ENCODE results near the gene LRRN2. TPM values are rescaled to one million over a fixed set of nuclear protein-coding genes. Genes with fewer than 3 reads are reported as not detected.

Gene LRRN2
- total RNA-seq, 2 donors from 2014 or later: 11.4 to 16.2 TPM

- Mint-ChIP-seq H3K27ac (no peak overlapping the region), H3K4me3 (no peak overlapping the region), H3K36me3 (ENCODE audit: low read depth) (no peaks in the 10 kb centered on the region), H3K9me3 (no peaks in the 10 kb centered on the region), H3K27me3 (ENCODE audit: insufficient read depth) (no peaks in the 10 kb centered on the region), H3K4me1 (peaks cover 9% of the 10 kb centered on the region)
- 88% methylated on average over 3 of the region's 3 CpGs; no CpG with 5 or more reads in 1 of the 2 experiments for WGBS, 2 experiments (ENCODE audit: insufficient coverage in 1 of 2, insufficient read length in 1 of 2)
- TF ChIP-seq CTCF (conservative IDR thresholded peaks at IDR 0.05): no peak
- Histone ChIP-seq H3K4me1 (ENCODE audit: control insufficient read depth, insufficient read depth, low read length) (peaks cover 16% of the 10 kb centered on the region), H3K4me3 (ENCODE audit: low read length) (no peak overlapping the region), H3K9me3 (ENCODE audit: control insufficient read depth, low read length) (no peaks in the 10 kb centered on the region), H3K27ac (ENCODE audit: low read depth, low read length) (no peak overlapping the region), H3K27me3 (ENCODE audit: control insufficient read depth, insufficient read depth, low read length, poor library complexity, severe bottlenecking) (no peaks in the 10 kb centered on the region), H3K9ac (ENCODE audit: extremely low read depth, low read length, poor library complexity, severe bottlenecking) (no peak overlapping the region), H3K36me3 (ENCODE audit: control insufficient read depth, insufficient read depth, low read length) (no peaks in the 10 kb centered on the region)
- DNase-seq: no peak
Observed at GRCh38 chr1:204621396-204621795, 64.1 kb downstream of the LRRN2 start.

- Mint-ChIP-seq H3K27me3 (ENCODE audit: insufficient read depth) (peaks cover 4% of the 10 kb centered on the region), H3K4me1 (peaks cover 5% of the 10 kb centered on the region), H3K9me3 (no peaks in the 10 kb centered on the region), H3K36me3 (ENCODE audit: low read depth) (no peaks in the 10 kb centered on the region), H3K4me3 (no peak overlapping the region), H3K27ac (no peak overlapping the region)
- peak; percentile 60 for TF ChIP-seq CTCF (conservative IDR thresholded peaks at IDR 0.05)
- Histone ChIP-seq H3K27ac (ENCODE audit: low read depth, low read length) (no peak overlapping the region), H3K4me3 (ENCODE audit: low read length) (no peak overlapping the region), H3K36me3 (ENCODE audit: control insufficient read depth, insufficient read depth, low read length) (no peaks in the 10 kb centered on the region), H3K27me3 (ENCODE audit: control insufficient read depth, insufficient read depth, low read length, poor library complexity, severe bottlenecking) (no peaks in the 10 kb centered on the region), H3K4me1 (ENCODE audit: control insufficient read depth, insufficient read depth, low read length) (peaks cover 16% of the 10 kb centered on the region), H3K9me3 (ENCODE audit: control insufficient read depth, low read length) (no peaks in the 10 kb centered on the region), H3K9ac (ENCODE audit: extremely low read depth, low read length, poor library complexity, severe bottlenecking) (no peak overlapping the region)
- DNase-seq: no peak
- WGBS, 2 experiments (ENCODE audit: insufficient coverage in 1 of 2, insufficient read length in 1 of 2): 92 to 95% methylated on average over 10 to 13 of the region's 13 CpGs
Observed at GRCh38 chr1:204619721-204620120, 65.8 kb downstream of the LRRN2 start.

- TF ChIP-seq CTCF (conservative IDR thresholded peaks at IDR 0.05): no peak
- Histone ChIP-seq H3K9me3 (ENCODE audit: control insufficient read depth, low read length) (no peaks in the 10 kb centered on the region), H3K36me3 (ENCODE audit: control insufficient read depth, insufficient read depth, low read length) (no peaks in the 10 kb centered on the region), H3K4me3 (ENCODE audit: low read length) (no peak overlapping the region), H3K27ac (ENCODE audit: low read depth, low read length) (no peak overlapping the region), H3K27me3 (ENCODE audit: control insufficient read depth, insufficient read depth, low read length, poor library complexity, severe bottlenecking) (no peaks in the 10 kb centered on the region), H3K9ac (ENCODE audit: extremely low read depth, low read length, poor library complexity, severe bottlenecking) (no peak overlapping the region), H3K4me1 (ENCODE audit: control insufficient read depth, insufficient read depth, low read length) (peaks cover 6% of the 10 kb centered on the region)
- Mint-ChIP-seq H3K27ac (no peak overlapping the region), H3K9me3 (no peaks in the 10 kb centered on the region), H3K4me3 (no peak overlapping the region), H3K36me3 (ENCODE audit: low read depth) (no peaks in the 10 kb centered on the region), H3K27me3 (ENCODE audit: insufficient read depth) (peaks cover 5% of the 10 kb centered on the region), H3K4me1 (no peaks in the 10 kb centered on the region)
- 93 to 94% methylated on average over 8 to 20 of the region's 20 CpGs for WGBS, 2 experiments (ENCODE audit: insufficient coverage in 1 of 2, insufficient read length in 1 of 2)
- no peak for DNase-seq
Observed at GRCh38 chr1:204618148-204618760, 67.3 kb downstream of the LRRN2 start.
